HL-60 (cell line): ENCODE data around the gene PRKD2.

ENCODE experiments used
- POLR2AphosphoS5 ChIP-seq: IDR thresholded peaks from 2 replicates; pipeline ENCODE4 v1.6.1; 2012; ENCODE audit warnings: low read depth
- TF ChIP-seq, protein P1 (sequence below): IDR thresholded peaks from one replicate; pipeline ENCODE4 v1.5.1; 2011; ENCODE audit warnings: low read length, control low read depth, inconsistent platforms; ENCODE audit not compliant: insufficient read depth

GRCh38 chr19:46739290-46739771 is 22.4 kb upstream of the PRKD2 start:
- TF ChIP-seq, protein P1, sequence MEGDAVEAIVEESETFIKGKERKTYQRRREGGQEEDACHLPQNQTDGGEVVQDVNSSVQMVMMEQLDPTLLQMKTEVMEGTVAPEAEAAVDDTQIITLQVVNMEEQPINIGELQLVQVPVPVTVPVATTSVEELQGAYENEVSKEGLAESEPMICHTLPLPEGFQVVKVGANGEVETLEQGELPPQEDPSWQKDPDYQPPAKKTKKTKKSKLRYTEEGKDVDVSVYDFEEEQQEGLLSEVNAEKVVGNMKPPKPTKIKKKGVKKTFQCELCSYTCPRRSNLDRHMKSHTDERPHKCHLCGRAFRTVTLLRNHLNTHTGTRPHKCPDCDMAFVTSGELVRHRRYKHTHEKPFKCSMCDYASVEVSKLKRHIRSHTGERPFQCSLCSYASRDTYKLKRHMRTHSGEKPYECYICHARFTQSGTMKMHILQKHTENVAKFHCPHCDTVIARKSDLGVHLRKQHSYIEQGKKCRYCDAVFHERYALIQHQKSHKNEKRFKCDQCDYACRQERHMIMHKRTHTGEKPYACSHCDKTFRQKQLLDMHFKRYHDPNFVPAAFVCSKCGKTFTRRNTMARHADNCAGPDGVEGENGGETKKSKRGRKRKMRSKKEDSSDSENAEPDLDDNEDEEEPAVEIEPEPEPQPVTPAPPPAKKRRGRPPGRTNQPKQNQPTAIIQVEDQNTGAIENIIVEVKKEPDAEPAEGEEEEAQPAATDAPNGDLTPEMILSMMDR: no peak
- TF ChIP-seq POLR2AphosphoS5: no peak
